OCI-M2 (cell line): ENCODE data around the gene ZBTB40.
A peak's percentile ranks its signal among the peaks of the same experiment; 100 is the strongest.

ENCODE experiments used
- DNase-seq: peaks from one replicate; lab custom pipeline; 2025; ENCODE audit not compliant: unreplicated experiment; lab: John Stamatoyannopoulos, UW

ZBTB40 gene, protein sequence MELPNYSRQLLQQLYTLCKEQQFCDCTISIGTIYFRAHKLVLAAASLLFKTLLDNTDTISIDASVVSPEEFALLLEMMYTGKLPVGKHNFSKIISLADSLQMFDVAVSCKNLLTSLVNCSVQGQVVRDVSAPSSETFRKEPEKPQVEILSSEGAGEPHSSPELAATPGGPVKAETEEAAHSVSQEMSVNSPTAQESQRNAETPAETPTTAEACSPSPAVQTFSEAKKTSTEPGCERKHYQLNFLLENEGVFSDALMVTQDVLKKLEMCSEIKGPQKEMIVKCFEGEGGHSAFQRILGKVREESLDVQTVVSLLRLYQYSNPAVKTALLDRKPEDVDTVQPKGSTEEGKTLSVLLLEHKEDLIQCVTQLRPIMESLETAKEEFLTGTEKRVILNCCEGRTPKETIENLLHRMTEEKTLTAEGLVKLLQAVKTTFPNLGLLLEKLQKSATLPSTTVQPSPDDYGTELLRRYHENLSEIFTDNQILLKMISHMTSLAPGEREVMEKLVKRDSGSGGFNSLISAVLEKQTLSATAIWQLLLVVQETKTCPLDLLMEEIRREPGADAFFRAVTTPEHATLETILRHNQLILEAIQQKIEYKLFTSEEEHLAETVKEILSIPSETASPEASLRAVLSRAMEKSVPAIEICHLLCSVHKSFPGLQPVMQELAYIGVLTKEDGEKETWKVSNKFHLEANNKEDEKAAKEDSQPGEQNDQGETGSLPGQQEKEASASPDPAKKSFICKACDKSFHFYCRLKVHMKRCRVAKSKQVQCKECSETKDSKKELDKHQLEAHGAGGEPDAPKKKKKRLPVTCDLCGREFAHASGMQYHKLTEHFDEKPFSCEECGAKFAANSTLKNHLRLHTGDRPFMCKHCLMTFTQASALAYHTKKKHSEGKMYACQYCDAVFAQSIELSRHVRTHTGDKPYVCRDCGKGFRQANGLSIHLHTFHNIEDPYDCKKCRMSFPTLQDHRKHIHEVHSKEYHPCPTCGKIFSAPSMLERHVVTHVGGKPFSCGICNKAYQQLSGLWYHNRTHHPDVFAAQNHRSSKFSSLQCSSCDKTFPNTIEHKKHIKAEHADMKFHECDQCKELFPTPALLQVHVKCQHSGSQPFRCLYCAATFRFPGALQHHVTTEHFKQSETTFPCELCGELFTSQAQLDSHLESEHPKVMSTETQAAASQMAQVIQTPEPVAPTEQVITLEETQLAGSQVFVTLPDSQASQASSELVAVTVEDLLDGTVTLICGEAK

DNA sequence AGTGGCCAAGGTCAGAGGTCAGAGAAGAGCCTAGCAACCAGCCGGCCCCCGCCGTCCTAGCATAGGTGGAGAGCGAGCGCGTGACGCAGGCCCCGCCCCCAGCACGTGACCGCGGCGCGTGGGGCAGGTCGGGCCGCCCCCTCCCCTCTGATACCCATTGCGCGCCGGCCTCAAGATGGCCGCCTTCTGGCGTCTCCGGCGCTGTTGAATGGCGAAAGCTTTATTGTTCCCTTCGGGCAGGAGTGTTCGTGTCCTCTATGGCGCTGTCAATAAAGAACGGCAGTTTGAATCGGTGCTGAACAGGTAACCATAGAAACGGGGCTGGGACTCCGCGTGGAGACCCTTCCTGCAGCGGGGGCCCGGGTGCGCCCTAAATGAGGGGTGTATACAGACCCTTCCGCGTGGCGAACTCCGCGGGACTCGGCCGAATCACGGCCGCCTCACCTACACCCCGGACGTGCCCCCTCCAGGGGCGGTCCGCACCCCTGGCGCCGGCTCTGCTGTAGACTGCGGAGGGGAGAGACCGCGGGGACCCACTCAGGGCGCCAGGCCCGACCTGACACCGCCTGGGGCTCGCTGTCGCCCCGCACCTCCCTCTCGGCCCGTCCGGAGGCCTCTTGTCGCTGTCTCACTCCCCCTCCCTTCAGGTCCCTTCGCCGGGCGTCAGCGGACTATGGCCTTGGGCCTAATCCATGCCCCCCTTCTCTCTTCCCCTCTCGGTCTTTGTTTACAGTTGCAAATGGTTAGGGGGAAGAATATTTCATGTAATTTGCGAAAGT, at the start of gene ZBTB40:
Gene ZBTB40, plus strand, starts transcription at position 150 of the 779 bp plus-strand sequence. CDS start 38,098 bp downstream, outside the sequence.
- peak; percentile 51 for DNase-seq

DNA sequence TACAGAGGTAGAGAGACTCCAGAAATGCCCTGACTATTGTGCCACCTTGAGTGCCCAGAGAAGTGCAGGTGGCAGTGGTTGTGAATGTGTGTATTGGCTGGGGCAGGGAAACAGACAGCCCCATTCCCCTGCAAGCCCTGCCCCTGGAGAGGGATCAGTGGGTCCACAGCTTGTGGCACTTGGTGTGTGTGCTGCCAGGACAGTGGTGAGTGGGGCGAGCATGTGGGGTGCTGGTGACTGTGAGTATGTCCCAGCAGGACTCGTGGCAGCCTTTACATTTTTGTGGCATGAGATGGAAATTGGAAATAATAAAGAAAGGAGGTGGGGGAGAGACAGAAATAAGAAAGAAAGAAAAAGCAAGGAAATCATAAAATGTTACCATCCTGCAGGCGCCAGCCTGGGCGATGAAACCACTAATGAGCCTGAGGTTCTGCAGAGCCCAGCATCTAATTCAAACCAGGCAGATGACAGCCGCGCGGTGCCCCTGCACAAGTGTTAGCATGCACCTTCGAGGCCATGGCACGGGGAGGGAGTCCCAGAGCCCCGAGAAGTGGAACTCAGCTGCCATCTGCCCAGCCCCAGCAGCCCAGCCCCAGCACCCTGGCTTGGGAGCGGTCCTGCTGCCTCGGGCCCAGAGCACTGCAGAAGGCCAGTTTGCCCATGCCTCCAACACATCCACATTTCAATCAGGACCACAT, 49.1 kb upstream of the ZBTB40 start:
- DNase-seq: no peak

DNA sequence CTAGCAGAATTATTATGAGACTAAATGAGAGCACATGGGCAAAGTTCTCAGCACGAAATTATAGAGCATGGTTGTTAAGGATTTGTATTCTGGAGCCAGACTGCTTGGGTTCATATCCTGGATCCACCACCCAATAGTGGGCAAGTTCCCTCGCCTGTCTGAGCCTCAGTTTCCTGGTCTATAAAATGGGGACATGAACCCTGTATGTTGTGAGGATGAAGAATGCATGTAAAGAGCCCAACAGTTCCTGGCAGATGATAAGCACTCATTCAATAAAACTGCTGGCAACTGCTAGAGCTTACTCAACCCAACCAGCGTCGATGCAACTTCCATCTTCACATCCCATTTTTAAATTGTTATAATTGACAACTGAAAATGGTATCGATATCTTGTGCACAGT, 47.2 kb upstream of the ZBTB40 start:
- no peak for DNase-seq

- DNase-seq: no peak
Measured at GRCh38 chr1:22406722-22407495, 44.7 kb upstream of the ZBTB40 start.

GRCh38 chr1:22408230-22408629, 43.4 kb upstream of the ZBTB40 start:
- no peak for DNase-seq

GRCh38 chr1:22410401-22410800, 41.2 kb upstream of the ZBTB40 start:
- no peak for DNase-seq

DNA sequence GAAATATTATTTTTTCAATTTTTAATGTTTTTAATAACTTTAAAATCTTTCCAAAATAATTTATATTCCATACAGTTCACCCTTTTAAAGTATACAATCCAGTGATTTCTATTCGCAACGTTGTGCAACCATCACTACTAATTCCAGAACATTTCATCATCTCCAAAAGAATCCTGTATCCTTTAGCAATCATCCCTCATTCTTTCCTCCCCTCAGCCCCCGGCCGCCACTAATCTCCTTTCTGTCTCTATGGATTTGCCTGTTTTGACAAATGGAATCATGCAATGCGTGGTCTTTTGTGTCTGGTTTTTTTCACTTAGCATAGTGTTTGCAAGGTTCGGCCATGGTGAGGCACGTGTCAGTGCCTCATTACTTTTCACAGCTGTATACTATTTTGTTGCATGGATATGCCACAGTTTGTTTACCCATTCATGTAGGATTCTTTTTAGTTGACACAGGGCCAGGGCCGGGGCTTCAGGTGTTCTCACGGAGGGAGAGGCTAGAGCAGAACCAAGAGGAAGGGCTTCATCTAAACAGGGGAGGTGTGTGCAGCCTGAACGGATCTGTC, 40.6 kb upstream of the ZBTB40 start:
- DNase-seq: no peak

DNA sequence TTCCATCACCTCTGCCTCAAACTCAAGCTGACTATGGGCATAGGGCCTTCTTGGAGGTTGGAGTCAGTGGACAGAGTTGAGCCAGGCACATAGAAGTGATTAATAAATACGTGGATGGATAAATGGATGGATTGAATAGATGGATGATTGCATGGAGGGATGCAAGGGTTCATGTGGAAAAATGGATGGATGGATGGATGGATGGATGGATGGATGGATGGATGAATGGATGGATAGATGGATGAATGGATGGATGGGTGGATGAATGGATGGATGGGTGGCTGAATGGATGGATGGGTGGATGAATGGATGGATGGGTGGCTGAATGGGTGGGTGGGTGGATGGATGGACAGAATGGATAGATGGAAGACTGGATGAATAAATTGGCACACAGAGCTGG, 40.1 kb upstream of the ZBTB40 start:
- no peak for DNase-seq

DNA sequence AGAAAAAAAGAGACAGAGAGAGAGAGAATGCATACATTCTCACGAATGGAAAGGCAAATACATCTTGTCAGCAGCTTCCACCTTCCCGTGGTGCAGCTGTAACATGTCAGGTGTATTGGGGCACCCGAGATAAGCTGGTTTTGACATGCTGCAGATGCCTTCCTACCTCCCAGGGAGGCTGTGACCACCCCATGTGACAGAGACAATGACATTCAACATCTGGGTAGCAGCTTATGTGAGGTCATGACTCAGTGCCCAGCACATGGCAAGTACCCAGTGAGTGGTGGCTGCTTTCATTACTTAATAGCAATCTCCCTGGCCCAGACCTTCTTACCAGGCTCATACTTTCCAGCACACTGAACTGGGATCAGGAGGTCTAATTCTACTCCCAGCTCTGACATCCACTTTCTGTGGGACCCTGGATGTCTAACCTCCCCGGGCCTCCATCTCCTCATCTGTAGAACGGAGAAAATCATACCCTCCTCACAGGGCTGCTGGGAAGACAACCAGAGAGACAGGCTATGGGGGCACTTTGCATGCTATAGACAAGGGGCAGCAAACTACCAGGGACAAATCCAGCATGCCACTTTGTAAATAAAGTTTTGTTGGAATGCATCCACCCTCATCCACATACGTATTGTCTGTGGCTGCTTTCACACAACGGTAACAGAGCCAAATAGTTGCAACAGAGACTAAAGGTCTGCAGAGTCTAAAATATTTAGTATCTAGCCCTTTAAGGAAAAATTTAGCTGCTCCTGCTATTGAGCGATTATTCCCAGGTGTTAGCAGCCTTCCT, 38.5 kb upstream of the ZBTB40 start:
- DNase-seq: no peak

- no peak for DNase-seq
Measured at GRCh38 chr1:22413799-22414198, 37.9 kb upstream of the ZBTB40 start.

GRCh38 chr1:22414244-22414751, 37.4 kb upstream of the ZBTB40 start:
- DNase-seq: no peak

GRCh38 chr1:22415489-22415888, 36.2 kb upstream of the ZBTB40 start:
- DNase-seq: no peak

DNA sequence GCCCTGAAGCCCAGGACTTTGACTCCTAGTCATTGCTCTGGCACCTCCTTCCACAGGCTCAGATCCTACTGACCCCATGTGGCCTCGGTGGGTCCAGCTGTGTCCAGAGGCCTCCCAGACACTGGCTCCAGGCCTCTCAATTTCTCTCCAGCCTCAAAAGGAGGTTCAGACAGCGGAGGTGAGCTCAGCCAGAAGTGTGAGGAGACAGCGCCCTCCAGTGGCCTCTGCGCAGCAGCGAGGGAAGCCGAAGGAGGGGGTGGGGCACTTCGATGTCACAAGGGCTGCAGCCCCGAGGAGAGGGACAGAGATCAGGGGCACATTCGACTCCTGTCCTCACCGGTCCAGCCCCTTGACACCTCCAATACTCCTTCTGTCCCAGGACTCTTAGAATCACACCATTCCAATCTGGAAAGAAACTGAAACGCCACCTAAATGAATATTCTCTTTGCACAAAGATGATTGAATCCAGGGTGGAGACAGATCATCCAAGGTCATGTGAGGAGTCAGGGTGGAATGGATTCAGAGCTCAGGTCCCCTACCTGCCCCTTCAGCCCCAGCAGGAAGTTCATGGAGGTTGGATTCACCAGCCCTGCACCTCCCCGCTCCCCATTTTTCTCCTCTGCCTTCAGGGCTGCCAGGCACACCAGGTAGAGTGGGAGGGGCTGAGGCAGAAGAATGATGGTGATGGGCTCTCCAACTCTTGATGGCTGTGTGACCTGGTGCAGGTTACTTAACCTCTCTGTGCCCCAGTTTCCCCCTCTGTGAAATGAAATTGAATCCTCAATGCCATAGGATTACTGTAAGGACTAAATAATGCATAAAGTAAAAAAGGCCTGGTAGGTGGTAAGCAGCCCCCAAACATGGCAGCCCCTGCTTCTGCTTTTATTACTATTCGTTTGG, 34.8 kb upstream of the ZBTB40 start:
- peak; percentile 4 for DNase-seq

- DNase-seq: no peak
Measured at GRCh38 chr1:22417466-22417865, 34.2 kb upstream of the ZBTB40 start.

- no peak for DNase-seq
Measured at GRCh38 chr1:22418312-22418711, 33.3 kb upstream of the ZBTB40 start.

DNA sequence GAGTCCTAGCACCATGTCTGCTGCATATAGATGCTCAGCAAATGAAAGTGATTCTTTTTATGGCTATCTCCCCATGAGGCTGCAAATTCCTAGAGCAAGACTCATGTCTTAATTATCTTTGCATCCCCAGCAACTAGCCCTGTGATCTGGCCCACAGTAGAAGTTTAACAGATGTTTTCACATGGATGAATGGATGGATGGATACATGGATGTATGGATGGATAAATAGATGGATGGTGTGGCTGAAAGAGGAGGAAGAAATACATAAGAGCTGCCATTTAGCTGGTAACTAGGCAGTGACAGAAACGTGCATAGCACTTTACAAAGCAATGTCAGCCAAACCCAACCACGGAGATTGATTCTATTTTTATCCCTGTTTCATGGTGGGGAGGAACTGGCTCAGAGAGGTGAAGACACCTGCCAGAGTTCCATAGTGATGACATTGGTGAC, 32.7 kb upstream of the ZBTB40 start:
- no peak for DNase-seq
